Peyer's patch (tissue), 4 donors: ENCODE data around the gene PLCD1.

Experiments used
- POLR2A ChIP-seq, 2 donors: fragments of 450-650 bp; IDR thresholded peaks; one replicate each; pipeline ENCODE4 v1.5.1; 2017; ENCODE audit warnings: antibody characterized with exemption in 2 of 2, mild to moderate bottlenecking in 2 of 2, moderate library complexity in 2 of 2
- TF ChIP-seq, protein P1 (sequence below), 6 experiments: fragments of 450-650 bp in 4 of 6; fragments of 200-600 bp in 2 of 6; sonication (generic) in 1 of 6; IDR thresholded peaks; one replicate each; pipeline ENCODE4 v1.5.1; 2017 to 2019; ENCODE audit warnings: antibody characterized with exemption in 6 of 6, mild to moderate bottlenecking in 3 of 6, moderate library complexity in 1 of 6

DNA sequence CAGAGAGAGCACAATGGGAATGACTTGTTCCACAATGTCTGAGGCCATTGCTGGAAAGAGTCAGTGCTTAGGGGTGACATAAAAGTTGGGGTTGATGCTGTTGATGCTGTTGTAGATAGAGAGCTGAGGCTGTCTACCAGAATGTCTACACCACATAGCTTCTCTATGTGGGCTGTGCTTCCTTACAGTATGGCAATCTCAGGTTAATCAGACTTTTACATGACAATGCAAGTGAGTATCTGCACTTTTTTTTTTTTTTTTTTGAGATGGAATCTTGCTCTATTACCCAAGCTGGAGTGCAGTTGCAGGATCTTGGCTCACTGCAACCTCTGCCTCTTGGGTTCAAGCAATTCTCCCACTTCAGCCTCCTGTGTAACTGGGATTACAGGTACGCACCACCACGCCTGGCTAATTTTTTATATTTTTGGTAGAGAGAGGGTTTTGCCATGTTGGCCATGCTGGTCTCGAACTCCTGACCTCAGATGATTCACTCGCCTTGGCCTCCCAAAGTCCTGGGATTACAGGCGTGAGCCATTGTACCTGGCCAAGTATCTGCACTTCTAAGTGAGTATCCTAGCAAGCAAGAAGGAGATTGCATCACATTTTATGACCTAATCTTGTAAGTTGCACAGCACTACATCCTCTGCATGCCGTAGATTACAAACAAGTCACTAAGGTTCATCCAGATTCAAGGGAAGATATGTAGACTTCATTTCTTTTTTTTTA, 38.2 kb upstream of the PLCD1 start:
- TF ChIP-seq, protein P1, sequence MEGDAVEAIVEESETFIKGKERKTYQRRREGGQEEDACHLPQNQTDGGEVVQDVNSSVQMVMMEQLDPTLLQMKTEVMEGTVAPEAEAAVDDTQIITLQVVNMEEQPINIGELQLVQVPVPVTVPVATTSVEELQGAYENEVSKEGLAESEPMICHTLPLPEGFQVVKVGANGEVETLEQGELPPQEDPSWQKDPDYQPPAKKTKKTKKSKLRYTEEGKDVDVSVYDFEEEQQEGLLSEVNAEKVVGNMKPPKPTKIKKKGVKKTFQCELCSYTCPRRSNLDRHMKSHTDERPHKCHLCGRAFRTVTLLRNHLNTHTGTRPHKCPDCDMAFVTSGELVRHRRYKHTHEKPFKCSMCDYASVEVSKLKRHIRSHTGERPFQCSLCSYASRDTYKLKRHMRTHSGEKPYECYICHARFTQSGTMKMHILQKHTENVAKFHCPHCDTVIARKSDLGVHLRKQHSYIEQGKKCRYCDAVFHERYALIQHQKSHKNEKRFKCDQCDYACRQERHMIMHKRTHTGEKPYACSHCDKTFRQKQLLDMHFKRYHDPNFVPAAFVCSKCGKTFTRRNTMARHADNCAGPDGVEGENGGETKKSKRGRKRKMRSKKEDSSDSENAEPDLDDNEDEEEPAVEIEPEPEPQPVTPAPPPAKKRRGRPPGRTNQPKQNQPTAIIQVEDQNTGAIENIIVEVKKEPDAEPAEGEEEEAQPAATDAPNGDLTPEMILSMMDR (IDR thresholded peaks at IDR 0.05) = no peak
- TF ChIP-seq POLR2A (IDR thresholded peaks at IDR 0.05) = no peak
